ENCODE data around the gene CCL20. TPM values are rescaled to one million over a fixed set of nuclear protein-coding genes. Genes with fewer than 3 reads are reported as not detected.

Gene CCL20
- total and polyA plus RNA-seq, 2 of the 13 experiments (the other 11 are each of a cell fraction or from before 2014, with no cell fraction given) = 223 to 903 TPM

- TF ChIP-seq, protein P1, sequence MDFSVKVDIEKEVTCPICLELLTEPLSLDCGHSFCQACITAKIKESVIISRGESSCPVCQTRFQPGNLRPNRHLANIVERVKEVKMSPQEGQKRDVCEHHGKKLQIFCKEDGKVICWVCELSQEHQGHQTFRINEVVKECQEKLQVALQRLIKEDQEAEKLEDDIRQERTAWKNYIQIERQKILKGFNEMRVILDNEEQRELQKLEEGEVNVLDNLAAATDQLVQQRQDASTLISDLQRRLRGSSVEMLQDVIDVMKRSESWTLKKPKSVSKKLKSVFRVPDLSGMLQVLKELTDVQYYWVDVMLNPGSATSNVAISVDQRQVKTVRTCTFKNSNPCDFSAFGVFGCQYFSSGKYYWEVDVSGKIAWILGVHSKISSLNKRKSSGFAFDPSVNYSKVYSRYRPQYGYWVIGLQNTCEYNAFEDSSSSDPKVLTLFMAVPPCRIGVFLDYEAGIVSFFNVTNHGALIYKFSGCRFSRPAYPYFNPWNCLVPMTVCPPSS (IDR thresholded peaks at IDR 0.05) = no peak
- TF ChIP-seq GLI4 (CRISPR knock-in tag; IDR thresholded peaks at IDR 0.05; ENCODE audit: borderline replicate concordance) (0 out of 2 replicates have a peak, but pooled peaks have one; percentile 25), ZNF549 (CRISPR knock-in tag; IDR thresholded peaks at IDR 0.05) (no peak), HNF4A (CRISPR knock-in tag; IDR thresholded peaks at IDR 0.05) (peak; percentile 86), SATB2 (CRISPR knock-in tag; IDR thresholded peaks at IDR 0.05) (no peak), MED1 (CRISPR knock-in tag; IDR thresholded peaks at IDR 0.05) (peak; percentile 98), ZNF24 (IDR thresholded peaks at IDR 0.05) (no peak), YY1 (IDR thresholded peaks at IDR 0.05; ENCODE audit: insufficient read depth, insufficient replicate concordance, low read depth, low read length) (peak; percentile 3), DR1 (CRISPR knock-in tag; IDR thresholded peaks at IDR 0.05) (peak; percentile 69; the same call in 1 of the 2 replicates), ZNF891 (CRISPR knock-in tag; IDR thresholded peaks at IDR 0.05) (no peak), HIVEP1 (CRISPR knock-in tag; IDR thresholded peaks at IDR 0.05) (peak; percentile 100), ZBTB42 (CRISPR knock-in tag; IDR thresholded peaks at IDR 0.05) (no peak), ZNF513 (CRISPR knock-in tag; conservative IDR thresholded peaks at IDR 0.05) (no peak), ZNF44 (CRISPR knock-in tag; IDR thresholded peaks at IDR 0.05) (0 out of 2 replicates have a peak, but pooled peaks have one; percentile 13), ARNT2 (CRISPR knock-in tag; IDR thresholded peaks at IDR 0.05; ENCODE audit: low read depth) (peak; percentile 9; the same call in 1 of the 2 replicates), SCMH1 (CRISPR knock-in tag; IDR thresholded peaks at IDR 0.05; ENCODE audit: borderline replicate concordance) (no peak), PAF1 (CRISPR knock-in tag; IDR thresholded peaks at IDR 0.05) (peak; percentile 82), KDM1A (CRISPR knock-in tag; IDR thresholded peaks at IDR 0.05) (peak; percentile 9; the same call in 1 of the 2 replicates), ZNF335 (CRISPR knock-in tag; IDR thresholded peaks at IDR 0.05) (peak; percentile 71), GTF2F1 (IDR thresholded peaks at IDR 0.05; ENCODE audit: low read length) (peak; percentile 95), ZNF652 (CRISPR knock-in tag; IDR thresholded peaks at IDR 0.05; ENCODE audit: borderline replicate concordance, low read depth) (no peak), ZNF776 (CRISPR knock-in tag; IDR thresholded peaks at IDR 0.05) (peak; percentile 52; the same call in 1 of the 2 replicates), MTA1 (CRISPR knock-in tag; IDR thresholded peaks at IDR 0.05; ENCODE audit: borderline replicate concordance) (no peak; the same call in 1 of the 2 replicates), BCL6 (CRISPR knock-in tag; IDR thresholded peaks at IDR 0.05) (peak; percentile 89), TEAD3 (CRISPR knock-in tag; optimal IDR thresholded peaks at IDR 0.05; ENCODE audit: borderline replicate concordance) (peak; percentile 81)
- TF ChIP-seq, protein P2, sequence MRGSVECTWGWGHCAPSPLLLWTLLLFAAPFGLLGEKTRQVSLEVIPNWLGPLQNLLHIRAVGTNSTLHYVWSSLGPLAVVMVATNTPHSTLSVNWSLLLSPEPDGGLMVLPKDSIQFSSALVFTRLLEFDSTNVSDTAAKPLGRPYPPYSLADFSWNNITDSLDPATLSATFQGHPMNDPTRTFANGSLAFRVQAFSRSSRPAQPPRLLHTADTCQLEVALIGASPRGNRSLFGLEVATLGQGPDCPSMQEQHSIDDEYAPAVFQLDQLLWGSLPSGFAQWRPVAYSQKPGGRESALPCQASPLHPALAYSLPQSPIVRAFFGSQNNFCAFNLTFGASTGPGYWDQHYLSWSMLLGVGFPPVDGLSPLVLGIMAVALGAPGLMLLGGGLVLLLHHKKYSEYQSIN (CRISPR knock-in tag; IDR thresholded peaks at IDR 0.05; ENCODE audit: borderline replicate concordance) = no peak
- TF ChIP-seq, protein P3, sequence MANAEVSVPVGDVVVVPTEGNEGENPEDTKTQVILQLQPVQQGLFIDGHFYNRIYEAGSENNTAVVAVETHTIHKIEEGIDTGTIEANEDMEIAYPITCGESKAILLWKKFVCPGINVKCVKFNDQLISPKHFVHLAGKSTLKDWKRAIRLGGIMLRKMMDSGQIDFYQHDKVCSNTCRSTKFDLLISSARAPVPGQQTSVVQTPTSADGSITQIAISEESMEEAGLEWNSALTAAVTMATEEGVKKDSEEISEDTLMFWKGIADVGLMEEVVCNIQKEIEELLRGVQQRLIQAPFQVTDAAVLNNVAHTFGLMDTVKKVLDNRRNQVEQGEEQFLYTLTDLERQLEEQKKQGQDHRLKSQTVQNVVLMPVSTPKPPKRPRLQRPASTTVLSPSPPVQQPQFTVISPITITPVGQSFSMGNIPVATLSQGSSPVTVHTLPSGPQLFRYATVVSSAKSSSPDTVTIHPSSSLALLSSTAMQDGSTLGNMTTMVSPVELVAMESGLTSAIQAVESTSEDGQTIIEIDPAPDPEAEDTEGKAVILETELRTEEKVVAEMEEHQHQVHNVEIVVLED (CRISPR knock-in tag; IDR thresholded peaks at IDR 0.05; ENCODE audit: borderline replicate concordance) = peak; percentile 30; the same call in 1 of the 2 replicates
These were observed at the start of gene CCL20 (continued) for GRCh38 chr2:227813562-227814353.
